Right cardiac atrium (tissue), 5 donors: ENCODE data around the gene SLC18A2. TPM values are rescaled to one million over a fixed set of nuclear protein-coding genes. Genes with fewer than 3 reads are reported as not detected.

Source experiments
- ATAC-seq, 2 donors: fragments of 200-7000 bp; cut with Tn5 transposase; one replicate each; pipeline versions ENCODE4 v1.8.0 to v1.9.1; 2020; ENCODE audit warnings: moderate library complexity in 2 of 2, mild to moderate bottlenecking in 1 of 2
- DNase-seq, 3 donors: peaks; one replicate each; pipeline ENCODE4 v3.0.0-alpha.2; 2020
- H3K27ac ChIP-seq: one replicate; pipeline ENCODE4 v1.5.1; 2013; ENCODE audit warnings: mild to moderate bottlenecking, low read length, control low read depth, moderate library complexity
- H3K27me3 ChIP-seq: one replicate; pipeline ENCODE4 v1.6.1; 2013; ENCODE audit not compliant: control insufficient read depth, insufficient read depth
- H3K4me1 ChIP-seq: one replicate; pipeline ENCODE4 v1.6.1; 2013; ENCODE audit warnings: low read length; ENCODE audit not compliant: control insufficient read depth, insufficient read depth
- H3K4me3 ChIP-seq: one replicate; pipeline ENCODE4 v1.5.1; 2013; ENCODE audit warnings: low read length, control low read depth
- H3K9me3 ChIP-seq: one replicate; pipeline ENCODE4 v1.6.1; 2013; ENCODE audit warnings: low read length; ENCODE audit not compliant: control insufficient read depth
- WGBS: extraction: QIAGEN DNeasy Blood & Tissue Kit; methylation state at CpG from one replicate; pipeline ENCODE4 v1.1.7; 2013; 5-methylcytosine and 5-hydroxymethylcytosine counted together
- intact Hi-C, 4 donors: fragments of 100-400 bp; cut with DNase I; formaldehyde crosslinking; loops; one replicate each; pipeline versions ENCODE4 v1.11.0 to v1.14.0; 2022 to 2023
- polyA plus RNA-seq: library from polyadenylated mRNA; stranded (reverse); fragments of 200-250 nt; gene quantifications from one replicate; pipeline ENCODE4 v1.2.3, GENCODE V29; 2013
- total RNA-seq, 4 donors: library from RNA; stranded (reverse); fragmentation: NEBNext Ultra II Directional; extraction: Animal tissue kit (Norgen Biotek cat#: 25700); gene quantifications; one replicate each; pipeline ENCODE4 v1.2.1, GENCODE V29; 2021
- donor health status: healthy with polysubstance abuse.
- donor health status: DM: no; HTN: yes; CAD: no.
- donor health status: DM: no; HTN: no; CAD: no.
- donor health status: DM: no; HTN: yes; CAD: no; lungs with severe emphysema.
- donor health status: DM: yes; HTN: yes; CAD: no.

SLC18A2 gene
- total and polyA plus RNA-seq, 5 donors, result 0.07 to 0.40 (median 0.15) TPM

- intact Hi-C loops, result no loop called here
- ATAC-seq (no peak), DNase-seq (no peak)
These were observed 3.4 kb upstream of the SLC18A2 start for GRCh38 chr10:117237401-117237991.

GRCh38 chr10:117239051-117239450 lies 1.9 kb upstream of the SLC18A2 start:
- WGBS, result 79% methylated on average over 8 of the region's 8 CpGs
- DNase-seq, result no peak
- Histone ChIP-seq H3K27ac (no peak overlapping the region), H3K4me1 (no peaks in the 10 kb centered on the region), H3K9me3 (no peaks in the 10 kb centered on the region), H3K27me3 (no peaks in the 10 kb centered on the region), H3K4me3 (no peak overlapping the region)
- no peak for ATAC-seq
- intact Hi-C loops, result no loop called here

More at GRCh38 chr10:117237401-117237991, 3.4 kb upstream of the SLC18A2 start:
- Histone ChIP-seq H3K4me1 (no peaks in the 10 kb centered on the region), H3K9me3 (no peaks in the 10 kb centered on the region), H3K27ac (no peak overlapping the region), H3K27me3 (no peaks in the 10 kb centered on the region), H3K4me3 (no peak overlapping the region)
- 81% methylated on average over 5 of the region's 5 CpGs for WGBS

- H3K27ac ChIP-seq, result no peak overlapping the region
- no peak overlapping the region for H3K4me3 ChIP-seq
- 35% methylated on average over 15 of the region's 15 CpGs for WGBS
- H3K27me3 ChIP-seq, result no peaks in the 10 kb centered on the region
- intact Hi-C loops, result no loop called here
- ATAC-seq, result no peak
- no peak for DNase-seq
- H3K4me1 ChIP-seq, result no peaks in the 10 kb centered on the region
- no peaks in the 10 kb centered on the region for H3K9me3 ChIP-seq
These were observed 943 bp upstream of the SLC18A2 start for GRCh38 chr10:117239721-117240620.

DNA sequence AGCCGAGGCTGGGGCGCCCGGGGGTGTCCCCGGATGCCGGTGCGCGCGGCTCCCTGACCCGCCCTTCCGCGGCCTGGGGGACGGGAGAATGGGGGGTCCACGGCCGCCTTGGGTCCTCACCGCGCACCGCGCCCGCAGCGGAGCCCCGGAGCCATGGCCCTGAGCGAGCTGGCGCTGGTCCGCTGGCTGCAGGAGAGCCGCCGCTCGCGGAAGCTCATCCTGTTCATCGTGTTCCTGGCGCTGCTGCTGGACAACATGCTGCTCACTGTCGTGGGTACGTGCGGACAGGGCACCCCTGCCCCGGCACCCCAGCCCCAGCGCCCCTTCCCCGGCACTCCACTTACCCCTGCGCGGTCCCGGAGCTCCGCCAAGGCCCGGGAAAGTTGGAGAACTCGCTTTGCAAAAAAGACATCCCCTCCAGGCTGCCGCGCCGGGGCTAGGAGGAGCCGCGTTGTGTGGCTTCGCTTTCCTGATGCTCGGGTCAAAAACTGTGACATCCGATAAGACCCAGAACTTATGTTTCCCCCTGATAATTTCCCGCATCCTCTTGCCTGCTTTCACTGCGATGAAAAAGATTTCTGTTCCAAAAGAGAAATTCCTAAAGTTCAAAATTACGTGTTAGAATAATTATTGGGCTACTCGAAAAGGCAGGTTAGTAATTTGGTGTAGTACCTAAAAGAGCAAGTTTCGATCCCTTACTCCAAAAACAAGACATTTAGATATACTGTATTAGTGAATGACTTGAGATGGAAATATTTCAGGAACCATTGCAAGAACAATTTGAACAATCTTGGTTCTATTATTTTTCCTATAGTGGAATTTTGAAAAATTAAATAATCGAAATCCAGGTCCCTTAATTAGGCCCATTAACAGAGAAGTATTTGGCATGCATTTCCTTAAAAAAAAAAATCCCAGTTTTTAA lies 888 bp downstream of the SLC18A2 start:
- DNase-seq (peak in 1 of 3 donors; percentile 52), ATAC-seq (peak in 1 of 2 donors; percentile 19)
- 5% methylated on average over 56 of the region's 56 CpGs for WGBS
- H3K4me3 ChIP-seq, result peak overlapping the region; percentile 21
- intact Hi-C loops, result no loop called here
- no peak overlapping the region for H3K27ac ChIP-seq
- no peaks in the 10 kb centered on the region for H3K9me3 ChIP-seq
- no peaks in the 10 kb centered on the region for H3K27me3 ChIP-seq
- no peaks in the 10 kb centered on the region for H3K4me1 ChIP-seq

DNA sequence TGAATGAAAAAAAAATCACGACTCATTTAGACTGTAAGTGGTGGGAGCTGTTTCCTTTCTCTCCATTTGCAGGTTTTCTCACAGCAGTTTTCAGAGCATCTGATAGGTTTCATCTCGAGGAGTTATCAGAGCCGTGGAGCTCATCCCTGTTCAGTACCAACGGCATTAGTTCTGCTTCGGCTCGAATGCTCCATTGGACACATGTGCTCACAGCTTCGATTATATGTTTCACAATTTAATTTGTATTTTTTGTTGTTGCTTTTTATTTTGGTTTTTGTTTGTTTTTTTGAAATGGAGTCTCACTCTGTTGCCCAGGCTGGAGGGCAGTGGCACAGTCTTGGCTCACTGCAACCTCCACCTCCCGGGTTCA lies 1.5 kb downstream of the SLC18A2 start:
- no peak for ATAC-seq
- H3K4me1 ChIP-seq, result no peaks in the 10 kb centered on the region
- no peak overlapping the region for H3K27ac ChIP-seq
- 75% methylated on average over 8 of the region's 8 CpGs for WGBS
- H3K9me3 ChIP-seq, result no peaks in the 10 kb centered on the region
- H3K27me3 ChIP-seq, result no peaks in the 10 kb centered on the region
- H3K4me3 ChIP-seq, result no peak overlapping the region
- no peak for DNase-seq
- intact Hi-C loops, result no loop called here

DNA sequence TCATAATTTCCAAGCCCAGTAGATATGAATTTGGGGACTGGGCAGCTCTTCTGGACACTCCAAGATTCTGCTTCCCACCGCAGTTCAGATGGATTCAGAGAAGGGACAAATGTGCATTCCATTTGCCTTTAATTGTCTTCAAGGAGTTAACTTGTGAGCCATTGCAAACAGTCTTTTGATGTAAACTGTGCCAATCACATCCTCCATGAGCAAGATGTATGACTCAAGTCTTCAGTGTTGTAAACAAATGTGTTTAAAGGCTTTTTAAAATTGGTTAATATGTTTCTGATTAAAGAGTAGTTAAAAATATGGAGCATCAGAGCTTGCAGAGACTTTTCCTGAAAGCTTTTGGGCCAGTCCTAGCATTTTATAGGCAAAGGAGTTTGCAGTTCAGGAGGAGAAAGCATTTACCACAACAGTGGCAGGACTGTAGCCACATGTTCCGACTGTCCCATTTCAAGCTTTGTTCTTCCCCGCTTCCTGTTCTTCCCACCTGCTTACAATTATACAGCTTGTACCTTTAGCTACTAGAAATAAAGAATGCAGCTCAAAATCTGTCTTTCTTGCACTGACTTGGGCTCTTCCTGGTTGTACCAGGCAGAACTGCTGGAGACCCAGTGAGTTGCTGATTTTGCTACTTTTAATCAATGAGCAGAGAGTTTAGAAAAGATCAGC lies 6.2 kb downstream of the SLC18A2 start:
- Histone ChIP-seq H3K27ac (no peak overlapping the region), H3K4me1 (no peaks in the 10 kb centered on the region), H3K4me3 (no peak overlapping the region), H3K9me3 (no peaks in the 10 kb centered on the region), H3K27me3 (no peaks in the 10 kb centered on the region)
- no peak for ATAC-seq
- intact Hi-C loops, result no loop called here
- DNase-seq, result no peak
- WGBS, result 85% methylated on average over 3 of the region's 3 CpGs

- H3K4me1 ChIP-seq, result no peaks in the 10 kb centered on the region
- H3K4me3 ChIP-seq, result no peak overlapping the region
- no peaks in the 10 kb centered on the region for H3K27me3 ChIP-seq
- intact Hi-C loops, result no loop called here
- DNase-seq, result no peak
- no peaks in the 10 kb centered on the region for H3K9me3 ChIP-seq
- ATAC-seq, result no peak
- H3K27ac ChIP-seq, result no peak overlapping the region
- 30% methylated on average over 10 of the region's 10 CpGs for WGBS
These were observed 8.0 kb downstream of the SLC18A2 start for GRCh38 chr10:117248750-117249465.

DNA sequence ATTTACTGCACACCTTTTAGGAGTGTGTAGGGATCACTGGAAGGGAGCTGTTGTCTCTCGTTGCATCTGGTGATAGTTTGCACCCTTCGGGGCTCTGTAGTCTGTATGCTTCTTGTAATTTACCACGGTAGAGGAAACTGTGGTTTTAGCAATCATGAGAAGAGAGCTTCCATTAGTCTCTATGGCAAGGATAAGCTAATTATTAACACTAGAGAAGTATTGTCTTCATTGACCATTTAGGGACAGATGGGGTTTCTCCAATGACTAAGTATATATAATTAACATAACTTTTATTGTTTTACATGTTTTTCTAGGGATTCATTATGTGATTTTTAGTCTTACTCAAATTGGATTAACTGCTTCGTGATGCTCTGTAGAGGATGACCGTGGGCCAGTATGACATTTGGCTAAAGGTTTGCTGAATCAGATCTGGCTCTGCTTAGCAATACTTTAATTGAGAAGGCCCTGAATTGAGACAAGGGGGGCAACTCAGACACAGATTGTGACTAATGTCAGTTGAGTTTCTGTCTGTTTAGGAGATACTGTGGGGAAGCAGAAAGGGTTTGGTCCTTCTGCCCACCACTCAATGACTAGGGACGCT lies 8.7 kb downstream of the SLC18A2 start:
- H3K4me3 ChIP-seq, result no peak overlapping the region
- intact Hi-C loops, result no loop called here
- no peak overlapping the region for H3K27ac ChIP-seq
- 75% methylated on average over 6 of the region's 6 CpGs for WGBS
- no peaks in the 10 kb centered on the region for H3K27me3 ChIP-seq
- ATAC-seq (no peak), DNase-seq (no peak)
- H3K9me3 ChIP-seq, result no peaks in the 10 kb centered on the region
- H3K4me1 ChIP-seq, result no peaks in the 10 kb centered on the region

- Histone ChIP-seq H3K4me3 (no peak overlapping the region), H3K4me1 (no peaks in the 10 kb centered on the region), H3K27me3 (no peaks in the 10 kb centered on the region), H3K9me3 (no peaks in the 10 kb centered on the region), H3K27ac (no peak overlapping the region)
- intact Hi-C loops, result no loop called here
- no peak for DNase-seq
- no peak for ATAC-seq
- 66% methylated on average over 7 of the region's 7 CpGs for WGBS
These were observed 9.5 kb downstream of the SLC18A2 start for GRCh38 chr10:117250411-117250810.

- H3K9me3 ChIP-seq, result no peaks in the 10 kb centered on the region
- H3K27ac ChIP-seq, result no peak overlapping the region
- H3K4me3 ChIP-seq, result no peak overlapping the region
- ATAC-seq, result no peak
- H3K27me3 ChIP-seq, result no peaks in the 10 kb centered on the region
- DNase-seq, result no peak
- no peaks in the 10 kb centered on the region for H3K4me1 ChIP-seq
- 58% methylated on average over 9 of the region's 9 CpGs for WGBS
- intact Hi-C loops, result no loop called here
These were observed 13.0 kb downstream of the SLC18A2 start for GRCh38 chr10:117253908-117254307.
